ENCODE results near the gene RAD17.

- no peak for TF ChIP-seq CTCF (IDR thresholded peaks at IDR 0.05)
- no peak for TF ChIP-seq POLR2AphosphoS5 (IDR thresholded peaks at IDR 0.05)
- TF ChIP-seq POLR2A (IDR thresholded peaks at IDR 0.05), result no peak
Measured at GRCh38 chr5:69404659-69405330, 35.2 kb downstream of the RAD17 start.
